Measurements from ENCODE around the gene CEP350.
A peak's percentile ranks its signal among the peaks of the same experiment; 100 is the strongest.

The CEP350 gene, protein sequence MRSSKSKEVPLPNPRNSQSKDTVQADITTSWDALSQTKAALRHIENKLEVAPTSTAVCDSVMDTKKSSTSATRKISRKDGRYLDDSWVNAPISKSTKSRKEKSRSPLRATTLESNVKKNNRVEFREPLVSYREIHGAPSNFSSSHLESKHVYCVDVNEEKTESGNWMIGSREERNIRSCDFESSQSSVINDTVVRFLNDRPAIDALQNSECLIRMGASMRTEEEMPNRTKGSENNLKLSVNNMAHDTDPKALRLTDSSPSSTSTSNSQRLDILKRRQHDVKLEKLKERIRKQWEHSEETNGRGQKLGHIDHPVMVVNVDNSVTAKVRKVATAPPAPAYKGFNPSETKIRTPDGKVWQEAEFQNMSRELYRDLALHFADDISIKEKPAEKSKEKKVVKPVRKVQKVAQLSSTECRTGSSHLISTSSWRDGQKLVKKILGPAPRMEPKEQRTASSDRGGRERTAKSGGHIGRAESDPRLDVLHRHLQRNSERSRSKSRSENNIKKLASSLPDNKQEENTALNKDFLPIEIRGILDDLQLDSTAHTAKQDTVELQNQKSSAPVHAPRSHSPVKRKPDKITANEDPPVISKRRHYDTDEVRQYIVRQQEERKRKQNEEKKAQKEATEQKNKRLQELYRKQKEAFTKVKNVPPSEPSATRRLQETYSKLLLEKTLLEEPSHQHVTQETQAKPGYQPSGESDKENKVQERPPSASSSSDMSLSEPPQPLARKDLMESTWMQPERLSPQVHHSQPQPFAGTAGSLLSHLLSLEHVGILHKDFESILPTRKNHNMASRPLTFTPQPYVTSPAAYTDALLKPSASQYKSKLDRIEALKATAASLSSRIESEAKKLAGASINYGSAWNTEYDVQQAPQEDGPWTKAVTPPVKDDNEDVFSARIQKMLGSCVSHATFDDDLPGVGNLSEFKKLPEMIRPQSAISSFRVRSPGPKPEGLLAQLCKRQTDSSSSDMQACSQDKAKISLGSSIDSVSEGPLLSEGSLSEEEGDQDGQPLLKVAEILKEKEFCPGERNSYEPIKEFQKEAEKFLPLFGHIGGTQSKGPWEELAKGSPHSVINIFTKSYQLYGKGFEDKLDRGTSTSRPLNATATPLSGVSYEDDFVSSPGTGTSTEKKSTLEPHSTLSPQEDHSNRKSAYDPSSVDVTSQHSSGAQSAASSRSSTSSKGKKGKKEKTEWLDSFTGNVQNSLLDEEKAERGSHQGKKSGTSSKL (N-terminal part only)

DNA sequence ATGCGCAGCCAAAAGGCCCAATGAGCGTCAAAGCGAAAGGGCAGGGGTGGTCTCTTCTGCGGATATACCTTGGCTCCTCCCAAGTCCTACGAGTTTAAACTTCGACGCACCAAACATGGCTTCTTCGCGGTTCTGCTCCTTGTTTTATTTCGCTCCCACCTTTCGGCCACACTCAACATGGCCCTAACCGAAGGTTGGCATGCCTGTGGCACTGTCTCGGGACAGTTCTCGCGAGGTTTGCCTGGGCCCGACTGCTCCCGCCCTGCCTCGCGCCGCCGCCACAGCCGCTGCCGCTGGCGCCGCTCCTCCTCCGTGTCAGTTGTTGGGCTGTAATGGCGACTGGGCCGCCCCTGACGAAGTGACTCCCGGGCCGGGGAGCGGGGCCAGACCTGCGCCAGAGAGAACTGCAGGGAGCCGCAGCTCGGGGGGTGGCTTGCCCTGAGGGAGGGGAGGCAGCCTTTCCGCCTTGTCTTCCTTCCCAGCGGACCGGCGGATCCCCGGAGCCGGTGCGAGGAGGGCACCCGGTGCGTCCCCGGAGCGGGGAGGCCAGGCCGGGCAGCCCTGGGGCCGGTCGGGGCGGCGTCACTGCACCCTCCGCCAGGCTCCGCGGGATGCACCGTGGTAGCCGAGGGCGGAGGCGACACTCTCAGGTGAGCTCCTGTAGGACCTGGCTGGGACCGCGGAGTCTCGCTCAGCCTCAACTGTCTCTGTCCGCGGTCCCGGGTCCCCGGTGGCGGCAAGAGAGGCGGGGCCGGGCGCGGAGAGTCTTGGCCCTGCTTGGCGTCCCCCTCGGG, at the start of gene CEP350:
Gene CEP350, plus strand, starts transcription at position 318 of the 794 bp plus-strand sequence. CDS start 31,372 bp downstream, outside the sequence.
- DNase-seq: peak; percentile 99

DNA sequence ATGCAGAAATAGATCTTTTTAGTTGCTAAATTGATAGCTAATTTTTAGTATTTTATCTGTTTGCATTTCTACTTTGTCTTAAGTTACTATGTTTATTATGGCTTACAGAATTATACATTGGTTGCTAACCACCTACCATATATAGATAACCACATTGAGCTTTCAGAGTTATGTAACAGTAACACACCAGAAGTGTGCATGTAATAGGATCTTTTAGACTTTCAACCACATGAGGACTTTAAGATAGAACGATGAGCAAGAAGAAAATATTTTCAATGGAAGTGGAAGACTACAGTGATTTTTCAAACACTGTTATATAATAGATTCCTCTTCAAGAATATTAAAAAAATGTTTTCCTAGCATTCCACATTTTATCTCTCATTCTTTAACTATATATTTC, 43.7 kb upstream of the CEP350 start:
- DNase-seq: no peak

DNA sequence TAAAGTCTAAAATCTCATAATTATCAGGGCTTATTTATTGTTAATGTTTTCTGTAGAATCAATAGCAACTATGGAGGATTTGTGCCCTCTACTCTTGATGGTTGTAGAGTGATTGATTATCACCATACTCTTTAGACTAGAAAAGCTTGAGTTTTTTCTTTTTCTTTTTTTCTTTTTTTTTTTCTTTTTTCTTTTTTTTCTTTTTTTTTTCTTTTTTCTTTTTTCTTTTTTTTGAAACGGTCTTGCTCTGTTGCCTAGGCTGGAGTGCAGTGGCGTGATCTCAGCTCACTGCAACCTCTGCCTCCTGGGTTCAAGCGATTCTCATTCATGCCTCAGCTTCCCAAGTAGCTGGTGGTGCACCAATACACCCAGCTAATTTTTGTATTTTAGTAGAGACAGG, 42.8 kb upstream of the CEP350 start:
- no peak for DNase-seq

DNA sequence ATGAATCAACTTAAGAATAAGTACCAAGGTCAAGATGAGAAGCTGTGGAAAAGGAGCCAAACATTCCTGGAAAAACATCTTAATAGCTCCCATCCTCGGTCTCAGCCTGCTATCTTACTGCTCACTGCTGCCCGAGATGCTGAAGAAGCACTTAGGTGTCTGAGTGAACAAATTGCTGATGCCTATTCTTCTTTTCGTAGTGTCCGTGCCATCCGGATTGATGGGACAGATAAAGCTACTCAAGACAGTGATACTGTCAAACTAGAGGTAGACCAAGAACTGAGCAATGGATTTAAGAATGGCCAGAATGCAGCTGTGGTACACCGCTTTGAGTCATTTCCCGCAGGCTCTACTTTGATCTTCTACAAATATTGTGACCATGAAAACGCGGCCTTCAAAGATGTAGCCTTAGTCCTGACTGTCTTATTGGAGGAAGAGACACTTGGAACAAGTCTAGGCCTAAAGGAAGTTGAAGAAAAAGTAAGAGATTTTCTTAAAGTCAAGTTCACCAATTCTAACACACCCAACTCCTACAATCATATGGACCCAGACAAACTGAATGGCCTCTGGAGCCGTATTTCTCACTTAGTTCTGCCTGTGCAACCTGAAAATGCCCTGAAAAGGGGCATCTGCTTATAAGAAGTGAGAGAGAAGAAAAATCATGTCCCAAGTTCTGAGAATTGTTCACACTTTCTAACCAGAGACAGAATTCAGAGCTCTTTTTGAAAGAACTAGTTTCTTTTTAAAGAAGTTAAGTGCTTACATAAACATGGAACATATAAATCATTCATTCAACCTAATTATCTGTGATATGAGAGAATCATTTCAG, 36.8 kb upstream of the CEP350 start:
- DNase-seq: no peak

DNA sequence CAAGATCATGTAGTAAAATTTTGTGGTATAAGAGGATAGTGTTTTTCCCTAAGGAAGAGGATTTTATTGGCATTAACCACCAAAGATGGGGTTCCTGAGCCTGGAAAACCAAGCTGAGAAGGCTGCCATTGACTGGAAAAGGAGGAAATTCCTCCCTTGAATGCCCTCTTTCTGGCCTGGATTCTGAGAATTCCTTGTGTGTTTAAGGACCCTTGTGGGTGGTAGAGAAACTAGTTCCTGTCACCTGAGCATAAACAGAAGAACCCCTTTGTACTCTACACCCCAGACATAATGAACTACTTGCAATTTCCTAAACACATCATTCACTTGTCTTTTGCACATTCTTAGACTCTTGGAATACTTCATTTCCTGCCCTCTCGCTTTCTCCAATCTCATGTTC, 33.1 kb upstream of the CEP350 start:
- no peak for DNase-seq

DNA sequence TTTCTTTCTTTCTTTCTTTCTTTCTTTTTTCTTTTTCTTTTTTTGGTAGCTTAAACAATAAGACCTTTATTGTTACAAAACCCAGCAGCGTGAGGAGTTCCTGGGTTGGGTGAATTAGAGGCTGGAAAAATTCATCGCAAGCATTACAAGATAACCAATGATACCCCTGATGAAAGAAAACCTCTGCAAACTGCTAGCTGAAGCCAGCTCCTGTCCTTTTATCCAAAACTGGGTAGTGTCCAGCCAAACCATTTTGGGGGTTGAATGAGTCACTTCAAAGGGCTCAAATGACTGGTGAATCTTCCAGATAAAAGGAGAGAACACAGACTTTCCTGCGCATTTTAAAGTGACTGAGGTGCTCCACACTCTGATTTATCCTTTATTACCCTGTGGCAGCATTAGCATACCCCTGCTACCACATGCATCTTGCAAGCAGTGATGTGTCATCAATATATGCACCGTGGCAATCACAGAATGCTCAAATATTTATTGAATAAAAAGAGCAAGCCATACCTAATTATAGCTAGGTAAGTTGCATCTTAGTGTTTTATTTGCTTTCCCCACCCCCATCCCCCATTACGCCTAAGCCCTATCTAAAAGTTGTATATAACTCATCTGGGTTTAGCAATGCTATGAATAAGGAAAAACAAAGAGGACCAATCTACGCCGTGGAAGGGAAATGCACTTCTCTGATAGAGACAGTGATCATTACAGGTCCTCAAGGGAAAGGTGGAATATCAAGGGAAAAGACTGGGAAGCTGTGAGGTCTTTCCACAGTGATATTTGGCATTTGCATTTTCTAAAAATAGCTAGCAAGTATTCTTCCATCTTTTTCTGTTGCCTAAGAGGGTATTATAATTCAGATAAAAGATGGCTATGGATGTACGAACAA, 32.4 kb upstream of the CEP350 start:
- DNase-seq: no peak

DNA sequence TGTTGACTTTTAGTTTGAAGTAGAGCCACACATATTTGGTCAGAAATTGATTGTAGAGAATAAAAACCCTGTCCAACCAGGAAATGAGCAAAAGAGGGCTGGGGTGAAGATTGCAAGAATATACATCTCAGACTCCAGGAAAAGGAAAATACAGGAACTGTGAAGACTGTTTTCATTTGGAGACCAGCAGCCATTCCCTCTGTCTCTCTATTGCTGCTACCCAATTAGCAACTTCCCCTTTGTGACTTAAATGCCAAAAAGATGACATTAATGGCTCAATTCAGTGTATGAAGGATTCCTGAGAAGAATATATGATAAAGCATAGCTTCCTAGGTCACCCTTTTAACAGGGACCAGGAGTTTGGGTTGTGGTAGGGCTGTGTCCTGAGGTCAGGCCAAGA, 31.6 kb upstream of the CEP350 start:
- DNase-seq: no peak

DNA sequence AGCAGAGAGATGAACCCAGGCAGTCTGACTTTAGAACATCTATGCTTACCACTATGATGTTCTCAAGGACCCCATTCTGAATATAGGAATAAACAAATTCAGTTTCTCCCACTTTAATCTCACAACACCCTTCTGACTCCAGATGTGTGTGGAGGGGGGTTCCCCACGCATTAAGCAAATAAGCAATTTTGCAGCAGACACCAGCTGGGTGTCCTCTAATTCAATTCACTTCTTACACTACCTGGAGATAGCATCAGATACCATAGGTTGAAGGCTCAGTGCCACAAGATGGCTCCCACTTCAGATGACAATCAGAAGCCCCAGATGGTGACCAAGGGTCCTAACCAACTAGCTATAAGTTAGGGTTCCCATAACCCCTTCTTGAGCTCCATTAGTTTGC, 30.3 kb upstream of the CEP350 start:
- DNase-seq: no peak

DNA sequence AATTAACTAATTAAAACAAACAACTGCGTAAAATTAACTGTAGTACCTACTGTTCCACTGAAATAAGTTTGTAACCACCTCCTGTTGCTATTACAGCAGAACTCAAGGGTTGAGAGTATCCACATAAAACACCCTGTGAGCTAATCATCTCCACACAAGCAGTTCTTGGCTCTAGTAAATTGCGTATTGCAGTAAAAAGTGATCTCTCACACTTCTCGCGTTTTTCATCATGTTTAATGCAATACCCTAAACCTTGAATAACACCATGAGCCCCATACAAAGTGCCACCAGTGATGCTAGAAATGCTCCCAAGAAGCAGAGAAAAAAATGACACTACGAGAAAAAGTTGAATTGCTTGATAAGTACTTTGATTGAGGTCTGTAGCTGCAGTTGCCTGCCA, 29.3 kb upstream of the CEP350 start:
- DNase-seq: no peak

DNA sequence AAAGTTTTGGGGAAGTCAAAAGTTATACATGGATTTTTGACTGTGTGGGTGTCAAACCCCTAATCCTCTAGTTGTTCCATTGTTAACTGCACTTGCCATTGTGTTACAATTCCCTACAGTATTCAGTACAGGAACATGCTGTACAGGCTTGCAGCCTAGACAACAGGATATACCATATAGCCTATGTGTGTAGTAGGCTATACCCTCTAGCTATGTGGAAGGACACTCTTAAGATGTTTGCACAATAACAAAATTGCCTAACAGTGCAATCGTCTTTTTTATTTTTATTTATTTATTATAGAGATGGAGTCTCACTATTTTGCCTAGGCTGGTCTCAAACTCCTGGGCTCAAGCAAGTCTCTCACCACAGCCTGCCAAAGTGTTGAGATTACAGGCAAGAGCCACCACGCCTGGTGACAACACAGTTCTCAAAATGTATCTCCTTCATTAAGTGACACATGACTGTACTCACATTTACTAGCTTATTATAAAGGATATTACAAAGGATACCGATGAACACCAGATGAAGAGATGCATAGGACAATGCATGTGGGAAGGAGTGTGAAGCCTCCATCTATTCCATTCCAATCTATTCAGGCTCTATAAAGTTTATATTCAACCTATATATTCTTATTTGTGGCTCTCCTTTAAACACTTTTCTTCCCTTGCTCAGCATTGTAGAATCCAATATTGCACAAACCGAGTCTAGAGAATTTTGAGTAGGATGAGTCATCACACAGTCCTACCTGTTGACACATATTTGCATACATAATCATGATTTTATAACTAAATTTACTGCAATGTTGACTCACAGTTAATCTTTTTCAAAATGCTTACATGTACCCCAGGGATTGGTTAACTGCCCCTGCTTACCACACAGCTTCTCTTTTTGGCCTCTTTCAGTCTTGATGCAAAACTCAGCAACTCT, 28.4 kb upstream of the CEP350 start:
- DNase-seq: no peak

DNA sequence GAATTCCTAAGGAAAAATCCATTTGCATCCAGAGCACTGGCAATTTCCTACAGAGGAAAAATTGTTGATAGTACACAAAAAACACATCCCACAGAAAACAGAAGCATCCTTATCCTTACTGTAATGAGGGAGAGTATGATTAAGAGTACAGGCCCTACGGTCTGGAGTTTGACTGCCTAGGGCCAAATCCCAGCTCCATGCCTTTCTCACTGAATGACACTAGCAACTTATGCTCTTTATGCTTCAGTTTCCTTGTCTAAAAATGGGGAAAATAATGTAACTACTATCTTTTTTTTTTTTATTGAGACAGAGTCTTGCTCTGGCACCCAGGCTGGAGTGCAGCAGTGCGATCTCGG, 27.8 kb upstream of the CEP350 start:
- no peak for DNase-seq

DNA sequence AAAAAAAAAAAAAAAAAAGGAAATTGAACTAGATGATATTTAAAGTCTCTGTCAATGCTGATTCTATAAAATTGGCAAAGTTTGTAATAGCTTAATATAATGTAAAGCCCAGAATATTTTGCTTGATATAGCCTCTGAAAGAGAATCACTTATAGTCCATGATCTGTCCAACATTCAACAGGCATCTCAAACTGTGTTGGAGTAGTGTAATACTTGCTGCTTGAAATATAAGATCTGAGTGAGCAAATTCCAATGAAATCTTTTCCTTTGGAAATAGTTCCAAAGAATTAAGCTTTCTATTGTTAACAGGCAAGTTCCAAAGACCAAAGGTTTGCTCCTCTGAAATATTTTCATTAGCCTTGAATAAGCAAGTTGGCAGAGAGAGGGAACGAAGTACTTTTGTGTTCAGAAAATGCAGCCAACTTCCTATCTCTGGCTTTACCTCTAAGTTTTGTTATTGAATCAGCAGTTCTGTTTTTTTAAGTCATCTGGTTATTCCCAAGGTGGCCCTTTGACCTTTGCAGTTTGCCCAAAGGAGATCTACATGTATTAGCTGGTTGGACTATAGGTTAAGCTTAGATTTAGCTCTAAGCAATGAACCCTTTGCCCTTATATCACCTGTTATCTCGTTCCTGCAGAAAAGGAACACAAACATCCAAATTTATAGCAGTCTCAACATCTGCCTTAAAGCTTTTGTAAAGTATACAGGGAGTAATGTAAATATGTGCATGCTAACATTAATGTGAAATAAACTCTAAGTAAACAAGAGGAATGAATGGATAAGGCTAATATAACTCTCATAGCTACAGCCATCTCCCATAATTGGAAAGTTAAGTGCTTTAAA, 24.4 kb upstream of the CEP350 start:
- no peak for DNase-seq

DNA sequence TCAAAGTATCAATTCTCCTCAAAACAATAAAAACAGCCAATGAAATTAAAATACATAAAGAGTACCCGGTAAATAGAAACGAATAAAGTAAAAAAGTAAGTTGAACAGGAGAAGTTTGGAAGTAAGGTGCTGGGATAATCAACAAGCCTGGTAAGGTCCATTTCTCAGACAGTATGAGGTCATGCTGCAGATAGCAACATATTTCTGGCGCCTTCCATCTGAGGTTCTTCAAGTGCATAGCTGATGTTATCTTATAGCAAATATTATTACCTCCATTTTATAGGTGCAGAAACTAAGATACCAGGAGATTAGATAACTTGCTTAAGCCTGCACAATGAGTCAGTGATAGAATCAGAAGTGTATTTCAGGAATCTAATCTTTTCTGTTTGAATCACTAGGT, 23.7 kb upstream of the CEP350 start:
- DNase-seq: no peak

DNA sequence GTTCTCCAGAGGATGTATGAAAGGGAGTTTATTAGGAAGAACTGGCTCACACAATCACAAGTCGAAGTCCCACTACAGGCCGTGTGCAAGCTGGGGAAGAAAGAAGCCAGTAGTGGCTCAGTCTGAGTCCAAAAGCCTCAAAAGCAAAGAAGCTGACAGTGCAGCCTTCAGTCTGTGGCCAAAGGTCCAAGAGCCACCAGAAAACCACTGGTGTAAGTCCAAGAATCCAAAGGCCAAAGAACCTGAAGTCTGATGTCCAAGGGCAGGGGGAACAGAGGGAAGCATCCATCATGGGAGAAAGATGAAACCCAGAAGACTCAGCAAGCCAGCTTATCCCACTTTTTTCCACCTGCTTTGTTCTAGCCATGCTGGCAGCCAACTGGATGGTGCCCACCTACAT, 21.4 kb upstream of the CEP350 start:
- DNase-seq: no peak

DNA sequence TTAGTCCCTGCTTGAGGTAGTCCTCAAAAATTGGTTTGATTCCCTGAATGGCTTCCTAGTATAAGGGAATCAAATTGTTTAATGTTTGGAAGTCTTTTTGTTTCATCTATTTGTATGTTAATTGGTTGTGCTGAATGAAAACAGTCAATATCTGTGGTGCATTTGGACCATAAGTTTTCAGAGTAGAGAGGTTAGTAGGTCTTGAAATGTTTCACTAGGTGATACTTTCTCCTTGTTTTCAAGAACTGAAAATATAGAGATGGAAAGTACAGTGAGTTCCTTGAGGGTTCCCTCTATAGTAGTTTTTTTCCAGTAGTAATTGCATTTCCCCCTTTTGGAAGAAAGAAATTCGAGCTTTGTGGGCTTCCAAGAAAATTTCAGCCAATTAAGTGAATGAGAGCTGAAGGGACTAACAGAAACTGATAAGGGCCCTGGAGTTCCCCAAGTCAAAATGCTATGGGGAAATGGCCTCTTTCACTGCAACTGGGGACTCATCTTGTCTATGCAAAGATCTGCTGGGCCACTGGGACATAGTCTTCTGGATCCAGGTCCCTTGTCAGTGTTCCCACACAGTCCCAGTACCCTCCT, 18.6 kb upstream of the CEP350 start:
- DNase-seq: no peak

DNA sequence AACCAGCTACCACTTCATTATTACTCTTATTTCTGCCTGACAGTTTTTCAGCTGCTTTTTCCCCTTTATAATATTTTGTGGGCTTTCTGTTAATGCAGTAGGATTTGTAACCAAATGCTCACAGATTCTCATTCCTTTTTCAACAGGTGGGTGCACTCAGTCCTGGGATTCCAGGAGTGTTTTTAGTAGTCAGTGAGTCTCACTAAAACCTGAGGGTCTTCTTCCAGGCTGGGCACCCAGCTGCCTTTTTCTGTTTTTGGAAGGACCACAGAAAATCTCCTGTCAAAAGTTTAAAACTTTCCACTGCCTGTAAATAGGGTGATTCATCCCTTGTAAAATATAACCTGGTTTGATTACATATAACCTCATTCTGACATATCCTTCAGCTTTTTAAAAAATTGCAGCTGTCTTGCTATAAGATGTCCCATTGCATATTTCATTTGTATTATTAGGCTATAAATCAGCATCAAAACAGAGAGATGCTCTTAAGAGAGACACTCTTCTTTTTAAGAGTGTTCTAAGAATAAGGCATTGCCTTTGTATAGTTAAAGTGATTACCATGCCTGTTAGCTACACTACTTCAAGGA, 16.8 kb upstream of the CEP350 start:
- no peak for DNase-seq

DNA sequence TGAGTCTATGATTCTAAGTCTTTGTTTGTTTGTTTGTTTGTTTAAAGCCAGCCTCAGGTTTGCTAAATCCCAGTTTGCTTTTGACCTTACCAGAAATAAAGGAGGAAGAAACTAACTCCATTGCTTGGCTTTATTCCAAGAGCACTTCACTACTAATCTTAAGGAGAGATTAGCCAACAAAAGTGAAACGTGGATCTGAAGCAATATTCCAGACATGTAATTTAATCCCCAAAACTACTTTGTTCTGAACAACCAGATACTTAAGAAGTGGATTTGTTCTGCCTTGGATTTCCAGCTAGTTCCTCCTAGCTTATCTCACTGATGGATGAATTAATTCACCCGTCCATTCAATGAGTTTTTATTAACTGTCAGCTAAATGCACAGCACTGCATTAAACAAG, 15.9 kb upstream of the CEP350 start:
- DNase-seq: no peak

DNA sequence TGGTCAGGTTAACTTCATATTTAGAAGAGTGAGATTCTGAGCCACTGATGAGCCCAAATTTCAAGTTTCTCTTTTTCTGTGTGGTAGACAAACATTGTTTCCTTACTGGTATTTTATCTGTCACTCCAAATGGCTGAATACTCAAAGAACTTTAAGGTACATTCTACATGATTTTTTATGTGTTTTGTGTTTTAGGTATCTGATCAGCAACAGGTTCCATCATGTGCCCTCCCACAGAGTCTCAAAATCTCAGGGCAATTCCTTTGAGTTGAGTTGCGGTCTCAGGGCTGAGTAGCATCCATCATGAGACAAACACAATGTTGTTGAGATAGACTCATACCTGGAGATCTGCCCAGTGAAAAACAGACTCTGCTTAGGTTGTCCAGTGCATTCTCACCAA, 14.7 kb upstream of the CEP350 start:
- no peak for DNase-seq
